ENCODE results near the gene TMEM125. TPM values are rescaled to one million over a fixed set of nuclear protein-coding genes. Genes with fewer than 3 reads are reported as not detected.

The TMEM125 gene
- total RNA-seq, 1 donor from 2014 or later: not detected

DNA sequence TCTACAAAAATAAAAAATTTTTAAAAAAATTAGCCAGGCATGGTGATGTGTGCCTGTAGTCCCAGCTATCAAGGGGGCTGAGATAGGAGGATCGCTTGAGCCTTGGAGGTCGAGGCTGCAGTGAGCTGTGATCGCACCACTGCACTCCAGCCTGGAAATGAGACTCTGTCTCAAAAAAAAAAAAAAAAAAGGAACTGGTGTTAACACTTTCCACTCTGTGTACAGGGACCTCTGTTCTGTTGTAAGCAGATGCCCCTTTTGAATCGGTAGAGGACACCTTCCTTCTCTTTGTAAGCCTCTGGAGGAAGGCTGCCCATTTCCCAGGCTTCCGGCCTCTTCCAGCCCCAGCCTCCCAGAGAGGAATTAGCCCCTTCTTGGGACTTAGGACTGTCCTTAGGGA is 22.9 kb downstream of the TMEM125 start:
- DNase-seq (ENCODE audit: low read depth, low spot score): no peak

DNA sequence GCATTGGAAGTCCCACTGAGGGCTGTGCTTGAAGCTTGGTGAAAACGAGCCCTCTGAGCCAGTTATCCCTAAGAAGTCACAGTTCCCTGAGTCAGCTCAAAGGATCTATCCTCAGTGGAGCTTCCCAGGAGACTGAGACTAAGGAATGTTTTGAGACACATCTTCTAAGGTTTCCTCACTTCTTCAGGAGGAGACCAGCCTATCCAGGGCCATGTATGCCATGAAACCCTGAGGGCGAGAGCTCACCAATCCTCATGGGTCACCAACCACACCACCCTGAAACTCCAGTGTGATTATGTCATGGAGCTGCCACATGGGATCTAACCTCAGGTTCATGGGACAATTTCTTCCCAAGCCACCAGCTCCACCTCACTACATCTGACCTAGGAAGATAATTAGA is 23.4 kb downstream of the TMEM125 start:
- no peak for DNase-seq (ENCODE audit: low read depth, low spot score)

DNA sequence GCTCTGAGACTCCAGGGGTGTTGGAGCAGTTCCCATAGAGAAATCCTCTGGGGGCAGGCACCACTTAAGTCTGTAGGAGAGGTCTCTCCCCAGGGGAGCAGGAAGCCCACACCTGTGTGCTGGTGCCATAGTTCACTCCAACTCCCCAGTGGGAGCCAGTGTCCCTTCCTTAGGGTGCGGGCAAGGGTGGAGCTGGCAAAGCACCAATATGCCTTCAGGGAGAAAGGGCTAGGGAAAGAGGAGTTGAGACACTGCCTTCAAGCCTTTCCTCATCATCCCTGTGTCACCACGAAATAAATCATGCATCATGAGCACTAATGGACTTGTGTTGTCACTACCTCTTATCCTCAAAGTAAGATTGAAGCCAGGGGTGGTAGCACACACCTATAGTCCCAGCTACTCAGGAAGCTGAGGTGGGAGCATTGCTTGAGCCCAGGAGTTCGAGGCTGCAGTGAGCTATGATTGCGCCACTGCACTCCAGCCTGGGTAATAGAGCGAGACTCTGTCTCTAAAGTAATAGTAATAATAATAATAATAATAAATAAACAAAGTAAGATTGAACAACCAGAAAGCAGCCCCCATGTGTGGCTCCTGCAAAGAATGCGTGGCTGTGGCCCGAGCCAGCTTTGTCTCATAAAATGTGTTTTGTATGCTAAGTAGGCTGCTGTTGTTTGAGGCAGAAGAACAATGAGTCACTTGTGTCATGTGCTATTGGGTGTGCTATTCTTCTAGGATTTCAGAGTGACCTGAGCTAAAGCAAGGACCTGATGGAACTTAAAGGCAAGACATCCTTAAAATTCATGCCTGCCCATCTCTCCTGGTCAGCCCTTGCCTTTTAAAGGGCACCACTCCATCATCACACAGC is 24.3 kb downstream of the TMEM125 start:
- peak; percentile 53 for DNase-seq (ENCODE audit: low read depth, low spot score)

- no peak for DNase-seq (ENCODE audit: low read depth, low spot score)
Measured at GRCh38 chr1:43294761-43295160, 25.0 kb downstream of the TMEM125 start.

GRCh38 chr1:43296207-43296606 is 26.4 kb downstream of the TMEM125 start:
- DNase-seq (ENCODE audit: low read depth, low spot score): no peak

DNA sequence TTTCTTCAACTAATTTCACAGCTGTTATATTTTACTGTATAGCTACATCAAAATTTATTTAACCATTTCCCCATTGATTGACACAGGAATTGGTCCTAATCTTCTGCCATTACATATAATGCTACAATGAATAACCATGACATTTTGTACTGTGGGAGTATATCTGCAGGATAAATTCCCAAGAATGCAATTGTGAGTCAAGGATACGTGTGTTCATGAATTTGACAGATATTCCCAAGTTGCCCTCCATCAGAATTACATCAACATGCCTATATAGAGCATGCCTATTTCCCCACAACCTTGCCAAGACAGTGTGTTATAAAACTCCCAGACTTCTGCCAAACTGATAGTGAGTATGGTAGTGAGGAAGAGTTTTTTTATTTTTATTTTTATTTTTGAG is 28.3 kb downstream of the TMEM125 start:
- no peak for DNase-seq (ENCODE audit: low read depth, low spot score)

DNA sequence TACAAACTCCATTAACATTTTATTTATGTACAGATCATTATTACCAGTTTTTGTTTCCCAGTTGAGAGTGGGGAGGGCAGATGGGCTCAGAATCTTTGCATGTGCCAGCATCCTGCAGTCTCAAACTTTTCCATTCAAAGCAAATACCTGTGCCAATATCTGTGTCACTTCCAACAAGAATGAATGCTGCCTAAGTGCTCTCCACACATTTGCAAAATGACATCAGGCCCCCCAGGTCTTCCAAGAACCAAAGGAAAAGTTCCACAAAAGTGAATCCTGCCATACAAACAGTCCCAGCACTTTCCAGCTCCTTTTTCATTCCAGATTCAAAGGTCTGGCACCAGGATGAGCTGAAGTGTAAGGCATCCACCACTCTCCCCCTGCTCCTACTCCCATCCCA is 29.3 kb downstream of the TMEM125 start:
- no peak for DNase-seq (ENCODE audit: low read depth, low spot score)

DNA sequence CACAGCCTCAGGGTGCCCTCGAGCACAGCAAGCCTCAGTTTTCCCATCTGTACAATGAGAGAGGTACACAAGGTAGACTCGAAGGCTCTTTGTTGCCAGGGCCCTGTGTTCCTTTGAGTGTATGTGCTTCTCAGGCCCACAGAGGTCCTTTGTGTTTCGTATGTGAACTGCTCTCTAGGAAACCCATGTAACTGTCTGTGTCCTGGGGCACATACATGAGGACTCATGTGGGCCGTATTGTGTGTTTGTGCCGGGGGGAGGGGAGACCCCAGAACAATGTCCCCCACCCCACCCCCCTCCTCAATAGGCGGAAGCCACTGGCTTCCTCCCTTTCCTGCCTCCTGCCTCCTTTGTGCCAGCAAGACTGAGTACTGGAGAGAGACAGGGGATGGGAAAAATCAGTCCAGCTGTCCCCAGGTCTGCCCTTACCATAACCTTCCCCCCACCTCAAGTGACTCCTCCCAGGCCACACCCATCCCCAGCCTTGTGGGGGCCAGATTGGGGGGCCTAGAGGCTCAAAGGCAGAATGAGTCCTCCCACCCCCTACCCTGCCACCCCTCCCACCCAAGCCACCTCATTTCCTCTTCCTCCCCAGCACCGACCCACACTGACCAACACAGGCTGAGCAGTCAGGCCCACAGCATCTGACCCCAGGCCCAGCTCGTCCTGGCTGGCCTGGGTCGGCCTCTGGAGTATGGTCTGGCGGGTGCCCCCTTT is 30.8 kb downstream of the TMEM125 start, which contains the start of gene TIE1:
TSS of gene TIE1 (plus strand) at position 605 of the 717 bp plus-strand sequence. CDS start at position 695, 90 bp downstream.
- DNase-seq (ENCODE audit: low read depth, low spot score): peak; percentile 74

DNA sequence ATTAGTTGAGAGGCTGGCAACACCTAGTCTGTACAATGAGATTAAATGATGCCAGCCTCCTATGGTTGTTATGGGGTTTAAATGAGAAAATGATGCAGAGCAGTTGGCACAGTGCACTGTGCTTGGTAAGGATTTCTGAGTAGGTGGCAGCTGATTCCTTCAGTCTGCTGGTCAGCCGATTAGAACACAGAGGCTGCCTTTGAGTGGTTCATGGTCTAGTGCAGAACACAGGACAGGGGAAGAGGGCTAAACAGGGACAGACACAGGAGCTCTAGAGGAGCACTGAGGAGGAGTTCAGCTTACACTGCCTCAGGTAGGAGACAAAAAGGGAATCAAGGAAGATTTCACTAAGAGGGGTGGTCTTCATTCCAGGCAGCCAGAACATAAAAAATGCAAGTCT is 32.4 kb downstream of the TMEM125 start:
- no peak for DNase-seq (ENCODE audit: low read depth, low spot score)

DNA sequence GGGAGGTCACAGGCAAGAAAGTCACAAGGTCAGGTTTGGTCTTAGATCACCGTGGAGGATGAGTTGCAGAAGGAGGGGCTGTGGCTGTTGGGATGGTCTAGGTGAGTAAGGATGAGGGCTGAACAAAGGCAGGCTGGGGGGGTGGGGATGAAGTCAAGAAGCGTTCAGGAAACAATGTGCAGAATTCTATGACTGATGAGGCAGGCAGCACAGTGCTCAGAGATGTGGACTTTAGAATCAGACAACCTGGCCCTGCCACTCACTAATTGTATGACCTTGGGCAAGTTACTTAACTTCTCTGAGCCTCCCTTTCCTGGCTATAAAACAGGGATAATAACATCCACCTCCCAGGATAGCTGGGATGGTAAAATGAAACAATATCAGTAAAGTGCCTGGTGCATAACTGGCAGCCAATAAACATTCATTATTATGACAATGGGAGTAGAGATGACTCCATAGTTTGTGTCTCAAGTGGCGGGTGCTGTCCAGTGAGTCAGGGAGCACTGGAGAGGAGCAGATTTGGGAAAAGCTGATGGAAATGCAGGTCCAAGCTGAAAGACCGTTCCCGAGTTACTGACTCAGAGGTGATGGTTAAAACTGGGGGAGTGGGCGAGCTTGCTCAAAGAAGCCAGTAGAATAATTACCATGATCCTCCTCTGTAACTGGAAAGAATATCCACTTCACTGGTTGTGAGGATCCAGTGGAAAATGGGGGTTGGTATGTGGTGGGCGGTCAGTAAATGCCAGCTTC is 33.1 kb downstream of the TMEM125 start:
- no peak for DNase-seq (ENCODE audit: low read depth, low spot score)

- no peak for DNase-seq (ENCODE audit: low read depth, low spot score)
Measured at GRCh38 chr1:43303471-43304313, 33.9 kb downstream of the TMEM125 start.

DNA sequence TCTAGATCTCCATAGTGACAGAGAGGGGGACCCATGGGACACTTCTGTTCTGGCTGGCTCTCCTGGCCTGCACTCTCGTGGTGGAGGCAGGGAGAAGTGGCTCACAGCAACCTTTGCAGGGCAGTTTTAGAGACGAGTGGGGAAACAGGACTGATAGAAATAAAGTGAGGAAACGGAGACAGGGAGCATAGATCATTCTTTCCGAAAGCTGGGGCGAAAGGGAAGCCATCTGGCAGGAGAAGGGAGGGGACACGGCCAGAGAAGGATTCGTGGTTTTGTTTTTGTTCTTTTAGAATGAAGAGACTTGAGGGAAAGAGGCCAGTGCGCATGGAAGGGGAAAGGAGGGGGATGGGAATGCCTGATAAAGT is 34.5 kb downstream of the TMEM125 start:
- no peak for DNase-seq (ENCODE audit: low read depth, low spot score)

- DNase-seq (ENCODE audit: low read depth, low spot score): no peak
Measured at GRCh38 chr1:43304771-43305300, 35.1 kb downstream of the TMEM125 start.

DNA sequence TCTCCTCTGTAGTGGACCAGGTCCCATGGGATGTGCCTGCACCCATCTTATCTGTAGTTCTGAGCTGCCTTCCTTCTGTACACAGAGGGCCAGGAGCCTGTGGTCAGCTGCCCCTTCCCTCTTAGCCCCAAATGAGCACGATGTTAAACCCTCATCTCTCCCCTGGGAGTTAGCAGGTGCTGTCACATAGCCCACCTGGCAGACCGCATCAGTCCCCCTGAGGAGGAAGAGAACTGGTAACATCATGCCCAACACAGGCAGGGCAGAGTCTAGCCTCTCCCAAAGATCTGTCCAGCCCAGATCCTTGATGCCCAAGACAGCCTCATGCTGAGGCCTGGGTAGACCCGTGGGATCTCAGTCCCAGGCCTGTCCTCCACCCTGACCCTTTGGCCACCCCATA is 35.7 kb downstream of the TMEM125 start:
- no peak for DNase-seq (ENCODE audit: low read depth, low spot score)

GRCh38 chr1:43305926-43306687 is 36.3 kb downstream of the TMEM125 start:
- no peak for DNase-seq (ENCODE audit: low read depth, low spot score)

DNA sequence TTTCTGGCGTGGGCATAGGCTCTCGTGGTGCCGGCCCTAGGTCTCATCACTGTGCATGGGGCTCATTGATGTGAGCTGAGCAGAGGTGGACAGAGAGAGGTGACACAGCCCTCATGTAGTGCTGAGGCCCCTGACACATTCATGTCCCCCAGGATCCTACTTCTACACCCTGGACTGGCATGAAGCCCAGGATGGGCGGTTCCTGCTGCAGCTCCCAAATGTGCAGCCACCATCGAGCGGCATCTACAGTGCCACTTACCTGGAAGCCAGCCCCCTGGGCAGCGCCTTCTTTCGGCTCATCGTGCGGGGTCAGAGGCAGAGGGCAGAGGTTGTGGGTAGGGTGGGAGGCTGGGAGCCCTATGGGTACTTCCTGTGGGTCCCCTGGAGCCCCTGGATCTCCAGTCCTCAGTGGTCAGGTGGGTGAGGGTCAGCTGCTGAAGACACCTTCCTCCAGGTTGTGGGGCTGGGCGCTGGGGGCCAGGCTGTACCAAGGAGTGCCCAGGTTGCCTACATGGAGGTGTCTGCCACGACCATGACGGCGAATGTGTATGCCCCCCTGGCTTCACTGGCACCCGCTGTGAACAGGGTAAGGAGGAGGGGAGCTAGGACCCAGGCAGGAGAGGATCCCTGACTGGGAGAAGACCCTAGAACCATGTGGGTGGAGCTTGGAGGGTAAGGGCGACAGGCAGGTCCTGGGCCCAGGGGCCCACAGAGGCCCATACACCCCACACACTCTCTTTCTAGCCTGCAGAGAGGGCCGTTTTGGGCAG is 37.1 kb downstream of the TMEM125 start:
- DNase-seq (ENCODE audit: low read depth, low spot score): no peak

GRCh38 chr1:43307458-43308158 is 37.8 kb downstream of the TMEM125 start:
- no peak for DNase-seq (ENCODE audit: low read depth, low spot score)

GRCh38 chr1:43308635-43309404 is 39.0 kb downstream of the TMEM125 start:
- no peak for DNase-seq (ENCODE audit: low read depth, low spot score)

Data from pulmonary artery endothelial cell (primary cell).